ENCODE results near the gene KDM1B.
"Not testable (repeated sequence)": the region's sequence is repeated elsewhere in the genome, so short reads cannot be mapped to it uniquely, and the experiment has no call there.

- TF ChIP-seq, protein P1, sequence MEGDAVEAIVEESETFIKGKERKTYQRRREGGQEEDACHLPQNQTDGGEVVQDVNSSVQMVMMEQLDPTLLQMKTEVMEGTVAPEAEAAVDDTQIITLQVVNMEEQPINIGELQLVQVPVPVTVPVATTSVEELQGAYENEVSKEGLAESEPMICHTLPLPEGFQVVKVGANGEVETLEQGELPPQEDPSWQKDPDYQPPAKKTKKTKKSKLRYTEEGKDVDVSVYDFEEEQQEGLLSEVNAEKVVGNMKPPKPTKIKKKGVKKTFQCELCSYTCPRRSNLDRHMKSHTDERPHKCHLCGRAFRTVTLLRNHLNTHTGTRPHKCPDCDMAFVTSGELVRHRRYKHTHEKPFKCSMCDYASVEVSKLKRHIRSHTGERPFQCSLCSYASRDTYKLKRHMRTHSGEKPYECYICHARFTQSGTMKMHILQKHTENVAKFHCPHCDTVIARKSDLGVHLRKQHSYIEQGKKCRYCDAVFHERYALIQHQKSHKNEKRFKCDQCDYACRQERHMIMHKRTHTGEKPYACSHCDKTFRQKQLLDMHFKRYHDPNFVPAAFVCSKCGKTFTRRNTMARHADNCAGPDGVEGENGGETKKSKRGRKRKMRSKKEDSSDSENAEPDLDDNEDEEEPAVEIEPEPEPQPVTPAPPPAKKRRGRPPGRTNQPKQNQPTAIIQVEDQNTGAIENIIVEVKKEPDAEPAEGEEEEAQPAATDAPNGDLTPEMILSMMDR (IDR thresholded peaks at IDR 0.05): not testable (repeated sequence)
- TF ChIP-seq POLR2A (IDR thresholded peaks at IDR 0.05): not testable (repeated sequence)
These were observed 76.6 kb downstream of the KDM1B start for GRCh38 chr6:18231856-18232255.
